Right ventricle myocardium superior (tissue), 1 donor: Measurements from ENCODE around the gene R3HDM4. TPM values are rescaled to one million over a fixed set of nuclear protein-coding genes. Genes with fewer than 3 reads are reported as not detected.
A peak's percentile ranks its signal among the peaks of the same experiment; 100 is the strongest.

Experiments used
- ATAC-seq: fragments of 200-7000 bp; cut with Tn5 transposase; one replicate; pipeline ENCODE4 v1.9.1; 2020; ENCODE audit warnings: mild to moderate bottlenecking; ENCODE audit not compliant: poor library complexity
- DNase-seq: peaks from one replicate; pipeline ENCODE4 v3.0.0-alpha.2; 2020
- intact Hi-C: fragments of 100-400 bp; cut with DNase I; formaldehyde crosslinking; loops from one replicate; pipeline ENCODE4 v1.11.2; 2022
- total RNA-seq: library from RNA; stranded (reverse); fragmentation: NEBNext Ultra II Directional; extraction: Animal tissue kit (Norgen Biotek cat#: 25700); gene quantifications from one replicate; pipeline ENCODE4 v1.2.1, GENCODE V29; 2021
- donor health status: DM: no; HTN: yes; CAD: no; lungs with severe emphysema.

Gene R3HDM4
- total RNA-seq, 1 donor from 2014 or later = 20.3 TPM

- intact Hi-C loops = no loop called here
- DNase-seq (no peak), ATAC-seq (no peak)
These were observed 36.0 kb upstream of the R3HDM4 start for GRCh38 chr19:948842-949496.

- peak; percentile 78 for ATAC-seq
- DNase-seq = peak; percentile 83
- intact Hi-C loops = no loop called here
These were observed 34.9 kb upstream of the R3HDM4 start for GRCh38 chr19:947707-948539.

- ATAC-seq (no peak), DNase-seq (no peak)
- intact Hi-C loops = no loop called here
These were observed 34.2 kb upstream of the R3HDM4 start for GRCh38 chr19:947090-947706.

GRCh38 chr19:945401-946252, 32.6 kb upstream of the R3HDM4 start:
- ATAC-seq (no peak), DNase-seq (no peak)
- intact Hi-C loops = no loop called here

- ATAC-seq (no peak), DNase-seq (no peak)
These were observed 31.7 kb upstream of the R3HDM4 start for GRCh38 chr19:944663-945241.

GRCh38 chr19:944171-944567, 31.1 kb upstream of the R3HDM4 start:
- DNase-seq (peak; percentile 57), ATAC-seq (no peak)
- intact Hi-C loops = no loop called here

More at GRCh38 chr19:944663-945241, 31.7 kb upstream of the R3HDM4 start:
- intact Hi-C loops = no loop called here

GRCh38 chr19:943551-944170, 30.6 kb upstream of the R3HDM4 start:
- no peak for DNase-seq
- intact Hi-C loops = no loop called here
- ATAC-seq = no peak

GRCh38 chr19:942133-942645, 29.2 kb upstream of the R3HDM4 start:
- intact Hi-C loops = no loop called here
- DNase-seq = no peak
- ATAC-seq = no peak

- ATAC-seq (no peak), DNase-seq (no peak)
- intact Hi-C loops = no loop called here
These were observed 28.5 kb upstream of the R3HDM4 start for GRCh38 chr19:941292-942132.

GRCh38 chr19:940591-941291, 27.7 kb upstream of the R3HDM4 start:
- intact Hi-C loops = no loop called here
- DNase-seq (peak; percentile 85), ATAC-seq (peak; percentile 90)

GRCh38 chr19:939922-940321, 26.9 kb upstream of the R3HDM4 start:
- ATAC-seq (no peak), DNase-seq (no peak)
- intact Hi-C loops = no loop called here

GRCh38 chr19:939439-939838, 26.4 kb upstream of the R3HDM4 start:
- intact Hi-C loops = no loop called here
- no peak for ATAC-seq
- no peak for DNase-seq

- intact Hi-C loops = no loop called here
- DNase-seq = no peak
These were observed 25.4 kb upstream of the R3HDM4 start for GRCh38 chr19:938233-938923.

GRCh38 chr19:937259-937694, 24.3 kb upstream of the R3HDM4 start:
- DNase-seq (no peak), ATAC-seq (no peak)
- intact Hi-C loops = no loop called here

More at GRCh38 chr19:938233-938923, 25.4 kb upstream of the R3HDM4 start:
- no peak for ATAC-seq

- intact Hi-C loops = no loop called here
- ATAC-seq (no peak), DNase-seq (no peak)
These were observed 23.1 kb upstream of the R3HDM4 start for GRCh38 chr19:936175-936546.
